ENCODE measurements around the gene PTEN.
"Not testable (repeated sequence)": the region's sequence is repeated elsewhere in the genome, so short reads cannot be mapped to it uniquely, and the experiment has no call there.

PTEN gene

DNA sequence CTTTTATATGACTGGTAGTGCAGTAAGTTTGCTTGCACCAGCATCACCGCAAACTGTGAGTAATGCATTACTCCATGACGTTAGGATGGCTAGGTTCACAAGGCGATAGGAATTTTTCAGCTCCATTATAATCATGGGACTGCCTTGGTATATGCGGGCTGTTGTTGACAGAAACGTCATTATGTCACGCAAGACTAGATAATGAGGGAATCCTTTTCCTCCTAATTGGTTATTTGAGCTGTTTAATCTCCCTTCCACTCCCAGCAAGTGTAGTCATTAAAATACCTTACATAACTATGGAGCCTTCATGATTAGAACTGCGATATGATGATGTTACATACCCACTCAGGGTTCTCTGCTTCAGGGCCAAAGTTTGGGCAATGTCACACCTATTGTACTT, 17.4 kb upstream of the PTEN start:
- DNase-seq, result no peak

DNA sequence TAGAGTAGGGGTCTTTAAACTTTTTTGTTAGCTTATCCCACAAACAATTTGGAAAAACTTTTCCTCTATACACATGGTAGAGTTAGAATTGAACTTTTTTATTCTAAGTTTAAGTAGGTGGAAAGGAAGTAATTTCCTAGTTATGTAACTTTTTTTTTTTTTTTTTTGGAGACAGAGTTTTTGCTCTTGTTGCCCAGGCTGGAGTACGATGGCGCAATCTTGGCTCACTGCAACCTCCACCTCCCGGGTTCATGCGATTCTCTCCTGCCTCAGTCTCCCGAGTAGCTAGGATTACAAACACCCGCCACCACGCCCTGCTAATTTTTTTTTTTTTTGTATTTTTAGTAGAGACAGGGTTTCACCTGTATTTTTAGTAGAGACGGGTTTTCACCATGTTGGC, 16.7 kb upstream of the PTEN start:
- DNase-seq, result not testable (repeated sequence)

- DNase-seq, result no peak
Measured at GRCh38 chr10:87847550-87847949, 15.9 kb upstream of the PTEN start.

DNA sequence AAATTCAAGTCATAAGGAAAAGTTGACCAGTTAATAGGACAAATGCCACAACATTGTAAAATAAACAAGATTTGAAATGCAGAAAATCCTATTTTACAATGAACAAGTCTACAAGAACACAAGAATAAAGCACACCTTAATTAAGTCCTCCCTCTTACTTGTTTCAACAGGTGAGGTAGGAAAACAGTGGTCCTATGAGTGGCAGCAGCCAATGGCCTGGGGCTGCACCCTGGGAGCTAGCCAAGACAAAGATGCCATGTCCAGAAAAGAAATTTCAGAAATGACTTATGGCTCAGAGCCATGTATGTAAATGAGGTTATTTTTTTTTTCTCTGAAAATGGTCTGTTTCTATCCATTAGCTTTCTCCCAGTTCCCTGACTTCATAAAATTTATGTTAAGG, 14.4 kb upstream of the PTEN start:
- no peak for DNase-seq

GRCh38 chr10:87850742-87851205, 12.7 kb upstream of the PTEN start:
- peak; percentile 28 to 40 for DNase-seq

- no peak for DNase-seq
Measured at GRCh38 chr10:87852089-87852488, 11.3 kb upstream of the PTEN start.

- DNase-seq, result not testable (repeated sequence)
Measured at GRCh38 chr10:87855247-87855646, 8.2 kb upstream of the PTEN start.

GRCh38 chr10:87855665-87856064, 7.8 kb upstream of the PTEN start:
- not testable (repeated sequence) for DNase-seq

- no peak for DNase-seq
Measured at GRCh38 chr10:87860156-87860795, 3.1 kb upstream of the PTEN start.

GRCh38 chr10:87860816-87861403, 2.5 kb upstream of the PTEN start:
- no peak for DNase-seq

DNA sequence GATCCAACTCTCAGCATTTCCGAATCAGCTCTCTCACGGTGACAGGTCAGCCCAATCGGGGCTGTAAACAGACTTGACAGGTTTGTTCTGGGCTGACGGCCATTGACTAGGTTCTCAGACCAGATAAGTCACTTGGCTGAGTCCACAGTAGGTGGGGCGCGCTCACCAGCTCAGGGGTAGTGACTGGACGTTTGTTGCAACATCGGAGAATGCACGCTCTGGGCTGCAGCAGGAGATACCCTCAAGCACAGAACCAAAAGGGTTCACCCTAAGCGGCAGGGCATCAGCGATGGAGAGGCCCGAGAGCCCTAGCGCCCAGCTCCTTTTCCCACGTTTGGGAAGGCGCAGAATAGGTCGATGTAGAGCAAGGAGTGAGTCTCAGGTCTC, 1.9 kb upstream of the PTEN start:
- peak in 1 of 2 experiments; percentile 4 for DNase-seq

DNA sequence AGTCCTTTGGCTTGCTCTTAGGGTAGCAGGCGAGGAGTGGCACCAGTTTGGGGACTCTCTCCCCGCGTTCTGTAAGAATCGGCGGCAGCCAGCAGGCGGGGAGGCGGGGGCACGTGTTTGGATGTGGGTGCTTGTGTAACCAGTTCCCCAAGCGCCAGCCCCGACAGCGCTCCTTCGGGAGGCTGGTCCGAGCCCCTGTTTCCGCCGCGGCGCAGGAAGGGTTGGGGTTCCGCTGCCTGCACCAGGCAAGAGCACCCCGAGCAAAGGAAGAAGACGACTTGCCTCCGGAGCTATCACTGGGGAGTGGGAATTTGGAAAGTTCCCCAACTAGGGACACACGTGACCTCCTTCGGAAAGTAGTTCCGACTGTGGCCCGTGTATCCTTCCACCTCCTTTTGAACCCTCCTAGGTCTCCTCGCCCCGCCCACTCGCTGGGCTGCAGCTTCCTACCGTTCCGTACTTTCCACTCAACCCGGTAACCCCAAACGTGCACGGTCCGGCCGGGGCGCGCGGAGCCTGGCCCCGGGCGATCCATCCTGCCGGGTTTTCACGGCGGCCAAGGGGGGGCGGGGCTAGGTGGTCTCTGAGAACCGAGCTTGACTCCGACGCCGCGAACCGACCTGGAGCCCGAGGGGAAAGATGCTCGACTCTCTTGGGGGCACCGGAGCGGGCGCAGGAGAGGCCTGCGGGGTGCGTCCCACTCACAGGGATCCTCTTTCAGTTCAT, 1.3 kb upstream of the PTEN start:
- peak; percentile 94 for DNase-seq

GRCh38 chr10:87862679-87863052, 759 bp upstream of the PTEN start:
- DNase-seq, result no peak

DNA sequence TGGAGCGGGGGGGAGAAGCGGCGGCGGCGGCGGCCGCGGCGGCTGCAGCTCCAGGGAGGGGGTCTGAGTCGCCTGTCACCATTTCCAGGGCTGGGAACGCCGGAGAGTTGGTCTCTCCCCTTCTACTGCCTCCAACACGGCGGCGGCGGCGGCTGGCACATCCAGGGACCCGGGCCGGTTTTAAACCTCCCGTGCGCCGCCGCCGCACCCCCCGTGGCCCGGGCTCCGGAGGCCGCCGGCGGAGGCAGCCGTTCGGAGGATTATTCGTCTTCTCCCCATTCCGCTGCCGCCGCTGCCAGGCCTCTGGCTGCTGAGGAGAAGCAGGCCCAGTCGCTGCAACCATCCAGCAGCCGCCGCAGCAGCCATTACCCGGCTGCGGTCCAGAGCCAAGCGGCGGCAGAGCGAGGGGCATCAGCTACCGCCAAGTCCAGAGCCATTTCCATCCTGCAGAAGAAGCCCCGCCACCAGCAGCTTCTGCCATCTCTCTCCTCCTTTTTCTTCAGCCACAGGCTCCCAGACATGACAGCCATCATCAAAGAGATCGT, 598 bp downstream of the PTEN start:
- peak; percentile 32 to 43 for DNase-seq

GRCh38 chr10:87864496-87865059, 1.2 kb downstream of the PTEN start:
- DNase-seq, result peak in 1 of 2 experiments; percentile 7

DNA sequence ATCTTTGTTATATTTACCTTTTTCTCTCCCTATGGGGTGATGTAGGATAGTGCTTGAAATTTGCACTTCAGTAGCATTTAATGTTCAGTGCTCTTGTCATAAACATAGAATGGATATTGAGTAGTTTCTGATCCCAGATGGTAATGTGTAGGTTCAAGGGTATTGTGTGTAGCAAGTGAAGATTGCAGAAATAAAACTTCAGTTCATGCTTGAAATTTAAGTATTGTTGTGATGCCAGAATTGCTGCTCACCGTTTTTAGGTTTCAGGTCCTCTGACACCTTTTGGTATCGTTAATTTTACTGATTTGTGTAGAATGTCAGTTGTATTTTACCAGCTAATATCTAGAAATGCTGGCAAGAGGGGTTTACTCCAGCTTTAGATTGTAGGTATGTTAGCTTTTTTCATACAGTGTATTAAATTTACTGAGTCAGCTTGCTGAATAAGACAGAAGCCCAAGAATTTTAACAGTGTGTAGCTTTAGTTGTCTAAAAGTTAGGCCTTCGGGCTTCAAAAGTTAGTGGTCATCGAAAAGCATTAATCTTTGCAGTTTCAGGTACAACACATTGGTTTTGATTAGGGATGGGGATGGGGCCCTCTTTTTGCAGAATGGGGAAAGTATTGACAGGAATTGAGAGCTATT, 1.9 kb downstream of the PTEN start:
- DNase-seq, result no peak

- DNase-seq, result no peak
Measured at GRCh38 chr10:87866412-87866974, 3.1 kb downstream of the PTEN start.

- DNase-seq, result no peak
Measured at GRCh38 chr10:87867453-87867852, 4.0 kb downstream of the PTEN start.

DNA sequence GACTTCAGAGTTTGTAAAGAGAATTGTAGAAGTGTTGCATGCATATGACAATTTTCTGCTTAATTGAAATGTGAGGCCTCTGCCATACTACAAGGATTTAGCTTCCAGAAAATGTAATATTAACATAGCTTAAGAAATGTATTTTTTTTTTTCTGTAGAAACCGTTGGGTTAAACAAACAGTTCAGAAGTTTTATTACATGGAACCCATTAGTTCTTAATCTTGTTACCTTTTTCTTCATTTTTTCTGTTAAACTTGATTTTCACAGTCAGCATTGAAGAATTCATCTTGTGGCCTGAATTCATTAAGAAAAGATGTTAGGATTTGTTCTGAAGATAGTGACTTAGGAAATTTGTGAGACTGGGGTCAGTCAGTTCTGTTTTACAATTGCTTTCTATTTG, 4.9 kb downstream of the PTEN start:
- no peak for DNase-seq

GRCh38 chr10:87869139-87869538, 5.7 kb downstream of the PTEN start:
- not testable (repeated sequence) for DNase-seq

DNA sequence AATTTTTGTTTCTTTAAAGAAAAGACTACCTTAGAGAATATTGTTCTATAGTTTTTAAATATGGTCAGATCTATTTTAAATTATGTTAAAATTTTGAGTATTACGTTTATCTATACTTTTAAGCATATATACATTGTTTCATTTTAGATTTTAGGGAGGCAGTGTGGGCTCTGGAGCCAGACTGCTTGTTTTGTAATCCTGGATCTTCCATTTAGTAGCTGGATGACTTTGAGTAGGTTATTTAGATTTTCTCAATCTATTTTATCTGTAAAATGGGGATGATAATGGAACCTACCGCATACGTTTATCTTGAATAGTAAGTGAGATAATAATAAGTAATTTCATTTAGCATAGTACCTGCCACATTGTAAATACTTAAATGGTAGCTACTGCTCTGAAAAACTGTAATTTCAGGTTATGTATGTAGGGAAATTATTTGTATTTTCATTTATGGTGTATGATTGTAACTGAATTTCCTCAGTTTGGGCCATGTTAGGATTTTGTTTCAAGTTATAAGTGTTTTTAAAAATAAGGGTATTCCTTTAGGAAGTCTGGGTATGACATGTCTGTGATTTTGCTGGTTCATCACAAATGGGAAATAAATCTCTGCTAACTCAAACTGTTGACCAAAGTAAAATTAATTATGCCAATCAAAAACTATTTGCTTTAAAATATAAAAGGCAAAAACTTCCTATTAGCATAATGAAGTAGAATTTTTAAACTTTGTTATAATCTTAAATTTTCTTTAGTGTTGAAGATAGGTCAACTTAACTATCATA, 6.5 kb downstream of the PTEN start:
- no peak for DNase-seq

- no peak for DNase-seq
Measured at GRCh38 chr10:87872828-87873227, 9.4 kb downstream of the PTEN start.
